Measurements from ENCODE around the gene PCID2.

PCID2 gene

GRCh38 chr13:113153810-113154748 lies 54.4 kb downstream of the PCID2 start:
- peak overlapping the region; percentile 58 for H3K4me3 ChIP-seq (ENCODE audit: low read depth, low read length)
- TF ChIP-seq CTCF (conservative IDR thresholded peaks at IDR 0.05; ENCODE audit: low read depth, low read length): no peak

GRCh38 chr13:113152984-113153809 lies 55.3 kb downstream of the PCID2 start:
- H3K4me3 ChIP-seq (ENCODE audit: low read depth, low read length): peak overlapping the region; percentile 58
- peak; percentile 67 for DNase-seq (ENCODE audit: low read depth)
- TF ChIP-seq CTCF (conservative IDR thresholded peaks at IDR 0.05; ENCODE audit: low read depth, low read length): no peak

More at GRCh38 chr13:113153810-113154748, 54.4 kb downstream of the PCID2 start:
- peak; percentile 77 for DNase-seq (ENCODE audit: low read depth)

DNA sequence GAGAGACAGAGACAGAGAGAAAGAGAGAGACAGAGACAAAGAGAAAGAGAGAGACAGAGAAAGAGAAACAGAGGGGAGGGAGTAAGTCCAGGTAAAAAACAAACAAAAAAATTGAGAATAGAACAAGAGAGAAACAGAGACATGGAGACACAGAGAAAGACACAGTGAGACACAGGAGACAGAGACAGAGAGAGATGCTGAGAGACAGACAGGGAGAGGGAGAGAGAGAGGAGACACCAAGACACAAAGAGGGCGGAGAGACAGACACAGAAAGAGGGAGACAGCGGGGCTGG lies 55.8 kb downstream of the PCID2 start:
- peak overlapping the region; percentile 58 for H3K4me3 ChIP-seq (ENCODE audit: low read depth, low read length)

GRCh38 chr13:113151745-113152690 lies 56.5 kb downstream of the PCID2 start:
- no peak for TF ChIP-seq CTCF (conservative IDR thresholded peaks at IDR 0.05; ENCODE audit: low read depth, low read length)
- DNase-seq (ENCODE audit: low read depth): peak; percentile 81
- H3K4me3 ChIP-seq (ENCODE audit: low read depth, low read length): peak overlapping the region; percentile 58

More for the DNA sequence above, 55.8 kb downstream of the PCID2 start:
- DNase-seq (ENCODE audit: low read depth): no peak
- no peak for TF ChIP-seq CTCF (conservative IDR thresholded peaks at IDR 0.05; ENCODE audit: low read depth, low read length)

DNA sequence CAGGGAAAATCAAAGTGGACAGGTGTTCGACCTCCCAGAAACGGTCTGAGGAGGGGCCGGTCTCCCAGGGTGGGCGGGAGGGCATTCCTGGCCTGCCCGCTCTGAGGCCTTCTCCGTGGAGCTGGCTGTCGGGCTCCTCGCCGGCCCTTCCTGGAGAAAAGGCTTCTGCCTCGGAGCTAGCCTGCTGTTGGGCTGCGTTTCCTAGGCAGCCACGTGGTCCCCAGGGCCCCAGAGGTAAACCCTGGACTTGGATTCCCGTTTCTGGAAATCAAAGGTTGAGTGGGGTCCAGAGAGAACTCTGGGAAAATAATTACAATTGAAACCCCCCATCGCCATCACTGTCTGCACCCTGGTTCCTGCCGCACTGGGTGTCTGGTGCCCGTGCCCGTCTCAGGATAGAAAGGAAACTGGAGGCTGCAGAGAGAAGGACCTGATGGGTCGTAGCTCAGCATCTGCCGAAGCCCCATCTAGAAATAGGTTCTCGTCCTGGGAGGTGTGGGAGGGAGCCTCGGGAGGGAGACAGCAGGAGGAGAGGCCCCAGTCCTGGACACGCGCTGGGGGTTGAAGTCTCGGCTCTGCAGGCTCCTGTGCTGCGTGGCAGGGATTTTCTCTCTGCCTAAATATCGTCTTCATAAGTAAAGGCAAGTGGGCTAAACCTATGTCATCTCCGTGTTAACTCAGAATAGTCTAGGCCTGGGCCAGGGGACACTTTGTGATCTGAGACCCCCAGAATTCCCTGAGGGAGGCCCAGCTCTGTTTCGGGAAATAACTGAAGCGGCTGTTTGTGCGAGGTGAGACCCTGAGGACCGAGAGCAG lies 57.7 kb downstream of the PCID2 start:
- DNase-seq (ENCODE audit: low read depth): no peak
- no peak overlapping the region for H3K4me3 ChIP-seq (ENCODE audit: low read depth, low read length)
- no peak for TF ChIP-seq CTCF (conservative IDR thresholded peaks at IDR 0.05; ENCODE audit: low read depth, low read length)
